Right hindlimb (tissue), 1 donor: ENCODE results near the gene ERLEC1.
"Not testable (repeated sequence)": the region's sequence is repeated elsewhere in the genome, so short reads cannot be mapped to it uniquely, and the experiment has no call there.

Experiments
- DNase-seq: peaks from one replicate; pipeline ENCODE4 v3.0.0-alpha.2; 2018

Gene ERLEC1

GRCh38 chr2:53841651-53842050 lies 54.8 kb downstream of the ERLEC1 start:
- DNase-seq, result not testable (repeated sequence)

GRCh38 chr2:53842891-53843290 lies 56.0 kb downstream of the ERLEC1 start:
- DNase-seq, result no peak

- DNase-seq, result no peak
Measured at GRCh38 chr2:53843595-53843994, 56.8 kb downstream of the ERLEC1 start.

GRCh38 chr2:53848062-53848461 lies 61.2 kb downstream of the ERLEC1 start:
- no peak for DNase-seq

- DNase-seq, result not testable (repeated sequence)
Measured at GRCh38 chr2:53851052-53851757, 64.4 kb downstream of the ERLEC1 start.

- no peak for DNase-seq
Measured at GRCh38 chr2:53852532-53852931, 65.7 kb downstream of the ERLEC1 start.

- DNase-seq, result no peak
Measured at GRCh38 chr2:53854678-53855077, 67.8 kb downstream of the ERLEC1 start.

- no peak for DNase-seq
Measured at GRCh38 chr2:53856272-53856671, 69.4 kb downstream of the ERLEC1 start.

GRCh38 chr2:53859206-53860181 lies 72.7 kb downstream of the ERLEC1 start, which contains the start of gene GPR75:
TSS of gene GPR75 (minus strand) at chr2:53859967. CDS start at chr2:53854756, 5,211 bp downstream.
- DNase-seq, result peak; percentile 40

GRCh38 chr2:53861824-53862223 lies 75.0 kb downstream of the ERLEC1 start:
- no peak for DNase-seq

GRCh38 chr2:53863538-53864227 lies 76.8 kb downstream of the ERLEC1 start:
- DNase-seq, result no peak

- DNase-seq, result no peak
Measured at GRCh38 chr2:53865264-53865663, 78.4 kb downstream of the ERLEC1 start.

- no peak for DNase-seq
Measured at GRCh38 chr2:53865962-53866361, 79.1 kb downstream of the ERLEC1 start.

- DNase-seq, result no peak
Measured at GRCh38 chr2:53867169-53867568, 80.3 kb downstream of the ERLEC1 start.

GRCh38 chr2:53867773-53868172 lies 80.9 kb downstream of the ERLEC1 start:
- DNase-seq, result no peak
